HCT116 (cell line): ENCODE data around the gene MPHOSPH10.
"Not testable (repeated sequence)": the region's sequence is repeated elsewhere in the genome, so short reads cannot be mapped to it uniquely, and the experiment has no call there.

ENCODE experiments used
- CBX3 ChIP-seq: IDR thresholded peaks from 2 replicates; pipeline ENCODE4 v1.6.1; 2012; ENCODE audit warnings: low read depth
- CTCF ChIP-seq, 3 experiments: fragments of 200-600 bp in 1 of 3; sonication (generic) in 1 of 3; IDR thresholded peaks in 2 of 3; conservative IDR thresholded peaks in 1 of 3; 2 replicates each; pipeline ENCODE4 v1.5.1; 2012 to 2017; ENCODE audit warnings: low read depth in 2 of 3, low read length in 2 of 3, antibody characterized with exemption in 1 of 3, borderline replicate concordance in 1 of 3, control low read depth in 1 of 3, mild to moderate bottlenecking in 1 of 3, mixed read lengths in 1 of 3, mixed run types in 1 of 3, moderate library complexity in 1 of 3; ENCODE audit not compliant: insufficient read depth in 1 of 3
- EZH2 ChIP-seq: fragments of 200-600 bp; sonication (generic); IDR thresholded peaks from 2 replicates; pipeline ENCODE4 v1.6.1; 2017; ENCODE audit warnings: antibody characterized with exemption, mixed run types
- FOSL1 ChIP-seq: IDR thresholded peaks from 2 replicates; pipeline ENCODE4 v1.6.1; 2012; ENCODE audit warnings: low read depth
- MAX ChIP-seq: IDR thresholded peaks from 2 replicates; pipeline ENCODE4 v1.6.1; 2012
- SIN3A ChIP-seq: IDR thresholded peaks from 2 replicates; pipeline ENCODE4 v1.6.1; 2012; ENCODE audit warnings: low read depth
- SP1 ChIP-seq: IDR thresholded peaks from 2 replicates; pipeline ENCODE4 v1.6.1; 2012; ENCODE audit warnings: low read depth
- TF ChIP-seq, protein P1 (sequence below): IDR thresholded peaks from 2 replicates; pipeline ENCODE4 v1.6.1; 2011; ENCODE audit warnings: mild to moderate bottlenecking, low read length, moderate library complexity; ENCODE audit not compliant: insufficient replicate concordance; ENCODE audit errors: extremely low read depth

GRCh38 chr2:71092491-71093260 lies 37.8 kb upstream of the MPHOSPH10 start:
- TF ChIP-seq CTCF (IDR thresholded peaks at IDR 0.05 in 2 of 3, conservative IDR thresholded peaks at IDR 0.05 in 1 of 3; ENCODE audit: borderline replicate concordance in 1 of 3, insufficient read depth in 1 of 3, low read depth in 2 of 3, low read length in 2 of 3); SP1; CBX3; EZH2; SIN3A; FOSL1; MAX: not testable (repeated sequence)
- TF ChIP-seq, protein P1, sequence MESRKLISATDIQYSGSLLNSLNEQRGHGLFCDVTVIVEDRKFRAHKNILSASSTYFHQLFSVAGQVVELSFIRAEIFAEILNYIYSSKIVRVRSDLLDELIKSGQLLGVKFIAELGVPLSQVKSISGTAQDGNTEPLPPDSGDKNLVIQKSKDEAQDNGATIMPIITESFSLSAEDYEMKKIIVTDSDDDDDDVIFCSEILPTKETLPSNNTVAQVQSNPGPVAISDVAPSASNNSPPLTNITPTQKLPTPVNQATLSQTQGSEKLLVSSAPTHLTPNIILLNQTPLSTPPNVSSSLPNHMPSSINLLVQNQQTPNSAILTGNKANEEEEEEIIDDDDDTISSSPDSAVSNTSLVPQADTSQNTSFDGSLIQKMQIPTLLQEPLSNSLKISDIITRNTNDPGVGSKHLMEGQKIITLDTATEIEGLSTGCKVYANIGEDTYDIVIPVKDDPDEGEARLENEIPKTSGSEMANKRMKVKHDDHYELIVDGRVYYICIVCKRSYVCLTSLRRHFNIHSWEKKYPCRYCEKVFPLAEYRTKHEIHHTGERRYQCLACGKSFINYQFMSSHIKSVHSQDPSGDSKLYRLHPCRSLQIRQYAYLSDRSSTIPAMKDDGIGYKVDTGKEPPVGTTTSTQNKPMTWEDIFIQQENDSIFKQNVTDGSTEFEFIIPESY, result not testable (repeated sequence)
